ENCODE data around the gene ZNF547. TPM values are rescaled to one million over a fixed set of nuclear protein-coding genes. Genes with fewer than 3 reads are reported as not detected.
"Not testable (repeated sequence)": the region's sequence is repeated elsewhere in the genome, so short reads cannot be mapped to it uniquely, and the experiment has no call there.

Gene ZNF547
- total RNA-seq, 4 donors from 2014 or later = 1.8 to 4.2 (median 2.7) TPM

GRCh38 chr19:57366776-57367175, 3.4 kb downstream of the ZNF547 start:
- Histone ChIP-seq H3K27me3 (no peaks in the 10 kb centered on the region), H3K9me3 (no peaks in the 10 kb centered on the region), H3K36me3 (peaks cover 3% of the 10 kb centered on the region), H3K4me1 (peaks cover 15% of the 10 kb centered on the region), H3K4me3 (no peak overlapping the region), H3K27ac (no peak overlapping the region)
- WGBS = 88% methylated on average over 2 of the region's 2 CpGs
- TF ChIP-seq POLR2A (IDR thresholded peaks at IDR 0.05) = no peak
- no peak for DNase-seq (ENCODE audit: low spot score in 2 of 2)

GRCh38 chr19:57374179-57374578, 10.8 kb downstream of the ZNF547 start:
- TF ChIP-seq POLR2AphosphoS5 (IDR thresholded peaks at IDR 0.05) (no peak), POLR2A (IDR thresholded peaks at IDR 0.05) (no peak), EP300 (IDR thresholded peaks at IDR 0.05) (no peak), CTCF (IDR thresholded peaks at IDR 0.05) (no peak)
- Histone ChIP-seq H3K36me3 (peaks cover 60% of the 10 kb centered on the region), H3K4me1 (no peaks in the 10 kb centered on the region), H3K27me3 (no peaks in the 10 kb centered on the region), H3K27ac (no peak overlapping the region), H3K4me3 (no peak overlapping the region), H3K9me3 (peaks cover 23% of the 10 kb centered on the region)
- DNase-seq (ENCODE audit: low spot score in 2 of 2) = no peak
- 92% methylated on average over 4 of the region's 6 CpGs for WGBS

GRCh38 chr19:57374647-57375046, 11.3 kb downstream of the ZNF547 start:
- H3K36me3 ChIP-seq = peaks cover 60% of the 10 kb centered on the region
- WGBS = 97% methylated on average over 2 of the region's 2 CpGs
- not testable (repeated sequence) for H3K4me1 ChIP-seq; DNase-seq (ENCODE audit: low spot score in 2 of 2); H3K27me3 ChIP-seq; H3K27ac ChIP-seq; H3K4me3 ChIP-seq
- peaks cover 23% of the 10 kb centered on the region for H3K9me3 ChIP-seq

- no peak for TF ChIP-seq EP300 (IDR thresholded peaks at IDR 0.05)
- TF ChIP-seq POLR2AphosphoS5 (IDR thresholded peaks at IDR 0.05) = no peak
- TF ChIP-seq POLR2A (IDR thresholded peaks at IDR 0.05) = no peak
- no peak for TF ChIP-seq CTCF (IDR thresholded peaks at IDR 0.05)
- DNase-seq (ENCODE audit: low spot score in 2 of 2) = no peak
- Histone ChIP-seq H3K27me3 (no peaks in the 10 kb centered on the region), H3K36me3 (peaks cover 60% of the 10 kb centered on the region), H3K4me3 (no peak overlapping the region), H3K9me3 (peaks cover 23% of the 10 kb centered on the region), H3K4me1 (no peaks in the 10 kb centered on the region), H3K27ac (no peak overlapping the region)
- 79% methylated on average over 6 of the region's 6 CpGs for WGBS
Observed at GRCh38 chr19:57376151-57376550, 12.8 kb downstream of the ZNF547 start.

- no peaks in the 10 kb centered on the region for H3K4me1 ChIP-seq
- H3K27ac ChIP-seq = no peak overlapping the region
- no peak overlapping the region for H3K4me3 ChIP-seq
- whole genome bisulfite sequencing = 96% methylated on average over 3 of the region's 3 CpGs
- H3K9me3 ChIP-seq = peaks cover 23% of the 10 kb centered on the region
- no peak for DNase-seq (ENCODE audit: low spot score in 2 of 2)
- H3K36me3 ChIP-seq = peaks cover 52% of the 10 kb centered on the region
- TF ChIP-seq POLR2AphosphoS5 (IDR thresholded peaks at IDR 0.05) (no peak), CTCF (IDR thresholded peaks at IDR 0.05) (no peak), EP300 (IDR thresholded peaks at IDR 0.05) (no peak), POLR2A (IDR thresholded peaks at IDR 0.05) (no peak)
- H3K27me3 ChIP-seq = no peaks in the 10 kb centered on the region
Observed at GRCh38 chr19:57377498-57378146, 14.3 kb downstream of the ZNF547 start.

- Histone ChIP-seq H3K4me1 (no peaks in the 10 kb centered on the region), H3K36me3 (peaks cover 25% of the 10 kb centered on the region), H3K27ac (no peak overlapping the region), H3K4me3 (no peak overlapping the region), H3K27me3 (no peaks in the 10 kb centered on the region), H3K9me3 (peaks cover 23% of the 10 kb centered on the region)
- DNase-seq (ENCODE audit: low spot score in 2 of 2) = no peak
- no peak for TF ChIP-seq POLR2AphosphoS5 (IDR thresholded peaks at IDR 0.05)
- TF ChIP-seq EP300 (IDR thresholded peaks at IDR 0.05) = no peak
- TF ChIP-seq POLR2A (IDR thresholded peaks at IDR 0.05) = no peak
- TF ChIP-seq CTCF (IDR thresholded peaks at IDR 0.05) = no peak
Observed at GRCh38 chr19:57380923-57381322, 17.6 kb downstream of the ZNF547 start.
